Astrocyte (in vitro differentiated cells and primary cell): ENCODE measurements around the gene EGR1. TPM values are rescaled to one million over a fixed set of nuclear protein-coding genes. Genes with fewer than 3 reads are reported as not detected.

Experiments used
- DNase-seq: peaks from one replicate; pipeline ENCODE4 v3.0.0-alpha.2; 2010; ENCODE audit warnings: low read depth
- FAIRE-seq: peaks from 2 replicates; lab custom pipeline; 2011; peaks lifted over from hg19 to GRCh38; lab: Jason Lieb, UNC
- H2AFZ ChIP-seq: 2 replicates; pipeline ENCODE4 v1.6.0; 2012; ENCODE audit warnings: low read depth, low read length, inconsistent platforms
- H3K27ac ChIP-seq: 2 replicates; pipeline ENCODE4 v1.5.1; 2011; ENCODE audit warnings: low read depth, low read length, inconsistent platforms
- H3K27me3 ChIP-seq: 2 replicates; pipeline ENCODE4 v1.6.0; 2011; ENCODE audit warnings: low read length, inconsistent platforms; ENCODE audit not compliant: insufficient read depth
- H3K36me3 ChIP-seq: 2 replicates; pipeline ENCODE4 v1.5.1; 2011; ENCODE audit warnings: low read length, inconsistent platforms; ENCODE audit not compliant: insufficient read depth
- H3K4me1 ChIP-seq: 2 replicates; pipeline ENCODE4 v1.5.1; 2011; ENCODE audit warnings: low read length, inconsistent platforms; ENCODE audit not compliant: insufficient read depth
- H3K4me2 ChIP-seq: 2 replicates; pipeline ENCODE4 v1.6.0; 2012; ENCODE audit warnings: low read length, inconsistent platforms
- H3K4me3 ChIP-seq: 2 replicates; pipeline ENCODE4 v1.5.1; 2011; ENCODE audit warnings: low read depth, mild to moderate bottlenecking, low read length, inconsistent platforms; ENCODE audit not compliant: insufficient read depth
- H3K79me2 ChIP-seq: 2 replicates; pipeline ENCODE4 v1.6.0; 2012; ENCODE audit warnings: mild to moderate bottlenecking, low read length, inconsistent platforms; ENCODE audit not compliant: insufficient read depth
- H3K9ac ChIP-seq: 2 replicates; pipeline ENCODE4 v1.6.0; 2012; ENCODE audit warnings: mild to moderate bottlenecking, low read length, inconsistent platforms
- H3K9me3 ChIP-seq: 2 replicates; pipeline ENCODE4 v1.5.1; 2012; ENCODE audit warnings: low read depth, mild to moderate bottlenecking, low read length, inconsistent platforms; ENCODE audit not compliant: insufficient read depth
- H4K20me1 ChIP-seq: 2 replicates; pipeline ENCODE4 v1.6.0; 2012; ENCODE audit warnings: low read length, inconsistent platforms; ENCODE audit not compliant: insufficient read depth
- H3K27ac Mint-ChIP-seq: one replicate; pipeline ENCODE4 v1.8.0; 2021; ENCODE audit warnings: mild to moderate bottlenecking, mixed read lengths; ENCODE audit not compliant: unreplicated experiment
- H3K27me3 Mint-ChIP-seq: one replicate; pipeline ENCODE4 v1.8.0; 2021; ENCODE audit warnings: low read depth, mixed read lengths; ENCODE audit not compliant: unreplicated experiment
- H3K36me3 Mint-ChIP-seq: one replicate; pipeline ENCODE4 v1.8.0; 2021; ENCODE audit warnings: low read depth, mixed read lengths; ENCODE audit not compliant: unreplicated experiment
- H3K4me1 Mint-ChIP-seq: one replicate; pipeline ENCODE4 v1.8.0; 2021; ENCODE audit warnings: low read depth, mixed read lengths; ENCODE audit not compliant: unreplicated experiment
- H3K4me3 Mint-ChIP-seq: one replicate; pipeline ENCODE4 v1.8.0; 2021; ENCODE audit warnings: mild to moderate bottlenecking, moderate library complexity, mixed read lengths; ENCODE audit not compliant: unreplicated experiment
- H3K9me3 Mint-ChIP-seq: one replicate; pipeline ENCODE4 v1.8.0; 2021; ENCODE audit warnings: mild to moderate bottlenecking, mixed read lengths; ENCODE audit not compliant: unreplicated experiment
- CTCF ChIP-seq: IDR thresholded peaks from 2 replicates; pipeline ENCODE4 v1.5.1; 2011; ENCODE audit warnings: low read depth, mild to moderate bottlenecking, inconsistent platforms, low read length, moderate library complexity; ENCODE audit not compliant: insufficient read depth
- EZH2 ChIP-seq: IDR thresholded peaks from 2 replicates; pipeline ENCODE4 v1.6.1; 2012; ENCODE audit warnings: mild to moderate bottlenecking, low read length, inconsistent platforms; ENCODE audit not compliant: insufficient read depth
- total RNA-seq: library from RNA; stranded (reverse); gene quantifications from 2 replicates; pipeline ENCODE4 v1.2.1, GENCODE V29; 2021

Gene EGR1
- total RNA-seq, 1 donor from 2014 or later: 31.5 TPM

- no peak overlapping the region for H2AFZ ChIP-seq
- Mint-ChIP-seq H3K4me1 (peaks cover 13% of the 10 kb centered on the region), H3K27me3 (peaks cover 29% of the 10 kb centered on the region)
These were observed 6.9 kb upstream of the EGR1 start for GRCh38 chr5:138458384-138458783.

GRCh38 chr5:138458856-138459255 lies 6.4 kb upstream of the EGR1 start:
- no peak overlapping the region for H2AFZ ChIP-seq
- H3K27ac ChIP-seq: no peak overlapping the region
- no peaks in the 10 kb centered on the region for H3K79me2 ChIP-seq
- no peak overlapping the region for H3K9ac ChIP-seq
- H3K9me3 ChIP-seq: no peaks in the 10 kb centered on the region
- H4K20me1 ChIP-seq: no peaks in the 10 kb centered on the region
- no peaks in the 10 kb centered on the region for H3K27me3 ChIP-seq
- no peak for TF ChIP-seq EZH2
- TF ChIP-seq CTCF: no peak
- DNase-seq: no peak
- peaks cover 29% of the 10 kb centered on the region for H3K27me3 Mint-ChIP-seq
- no peak for FAIRE-seq
- no peak overlapping the region for H3K4me3 Mint-ChIP-seq
- no peak overlapping the region for H3K4me3 ChIP-seq
- H3K4me2 ChIP-seq: no peak overlapping the region
- H3K4me1 Mint-ChIP-seq: peaks cover 13% of the 10 kb centered on the region
- no peaks in the 10 kb centered on the region for H3K36me3 ChIP-seq
- H3K27ac Mint-ChIP-seq: no peak overlapping the region
- peaks cover 2% of the 10 kb centered on the region for H3K36me3 Mint-ChIP-seq
- no peaks in the 10 kb centered on the region for H3K9me3 Mint-ChIP-seq
- peaks cover 6% of the 10 kb centered on the region for H3K4me1 ChIP-seq

More at GRCh38 chr5:138458384-138458783, 6.9 kb upstream of the EGR1 start:
- FAIRE-seq (no peak), DNase-seq (no peak)
- H3K27ac ChIP-seq: no peak overlapping the region
- no peaks in the 10 kb centered on the region for H3K27me3 ChIP-seq
- TF ChIP-seq EZH2: no peak
- no peak for TF ChIP-seq CTCF
- no peaks in the 10 kb centered on the region for H3K79me2 ChIP-seq
- H3K36me3 ChIP-seq: no peaks in the 10 kb centered on the region
- no peak overlapping the region for H3K4me2 ChIP-seq
- Mint-ChIP-seq H3K4me3 (no peak overlapping the region), H3K27ac (no peak overlapping the region), H3K9me3 (no peaks in the 10 kb centered on the region), H3K36me3 (peaks cover 2% of the 10 kb centered on the region)
- H4K20me1 ChIP-seq: no peaks in the 10 kb centered on the region
- peaks cover 3% of the 10 kb centered on the region for H3K4me1 ChIP-seq
- H3K4me3 ChIP-seq: no peak overlapping the region
- H3K9me3 ChIP-seq: no peaks in the 10 kb centered on the region
- H3K9ac ChIP-seq: no peak overlapping the region

GRCh38 chr5:138459311-138459933 lies 5.9 kb upstream of the EGR1 start:
- Histone ChIP-seq H4K20me1 (no peaks in the 10 kb centered on the region), H3K27ac (no peak overlapping the region), H3K4me3 (no peak overlapping the region), H3K79me2 (no peaks in the 10 kb centered on the region), H2AFZ (no peak overlapping the region), H3K4me1 (peaks cover 9% of the 10 kb centered on the region), H3K9me3 (no peaks in the 10 kb centered on the region), H3K36me3 (no peaks in the 10 kb centered on the region), H3K27me3 (no peaks in the 10 kb centered on the region), H3K4me2 (no peak overlapping the region), H3K9ac (no peak overlapping the region)
- peaks cover 13% of the 10 kb centered on the region for H3K4me1 Mint-ChIP-seq
- TF ChIP-seq EZH2 (no peak), CTCF (no peak)
- H3K4me3 Mint-ChIP-seq: no peak overlapping the region
- DNase-seq (no peak), FAIRE-seq (no peak)
- H3K27ac Mint-ChIP-seq: peak overlapping the region; percentile 18
- peaks cover 29% of the 10 kb centered on the region for H3K27me3 Mint-ChIP-seq
- H3K36me3 Mint-ChIP-seq: peaks cover 2% of the 10 kb centered on the region
- H3K9me3 Mint-ChIP-seq: no peaks in the 10 kb centered on the region
